H9 (cell line): ENCODE data around the gene EHD1. TPM values are rescaled to one million over a fixed set of nuclear protein-coding genes. Genes with fewer than 3 reads are reported as not detected.

Source experiments
- DNase-seq: peaks from one replicate; pipeline ENCODE4 v3.0.0-alpha.2; 2017
- H2AFZ ChIP-seq: one replicate; pipeline ENCODE4 v1.6.1; 2013; ENCODE audit warnings: mild to moderate bottlenecking, low read length, control low read depth, moderate library complexity
- H2AK5ac ChIP-seq: 2 replicates; pipeline ENCODE4 v1.6.1; 2013; ENCODE audit warnings: low read length, control low read depth, mixed read lengths; ENCODE audit not compliant: insufficient read length
- H2BK120ac ChIP-seq: one replicate; pipeline ENCODE4 v1.6.1; 2013; ENCODE audit warnings: low read depth, mild to moderate bottlenecking, low read length, control low read depth, inconsistent platforms; ENCODE audit not compliant: poor library complexity, severe bottlenecking
- H2BK12ac ChIP-seq: 2 replicates; pipeline ENCODE4 v1.6.1; 2013; ENCODE audit warnings: low read length, control low read depth, mixed read lengths, low read depth; ENCODE audit not compliant: insufficient read length
- H2BK15ac ChIP-seq: 2 replicates; pipeline ENCODE4 v1.6.1; 2013; ENCODE audit warnings: low read depth, low read length, control low read depth
- H2BK20ac ChIP-seq: one replicate; pipeline ENCODE4 v1.6.1; 2013; ENCODE audit warnings: low read depth, mild to moderate bottlenecking, low read length, control low read depth, inconsistent platforms; ENCODE audit not compliant: poor library complexity, severe bottlenecking
- H2BK5ac ChIP-seq: 2 replicates; pipeline ENCODE4 v1.6.1; 2013; ENCODE audit warnings: low read length, control low read depth, mixed read lengths; ENCODE audit not compliant: insufficient read length
- H3K14ac ChIP-seq: 2 replicates; pipeline ENCODE4 v1.6.1; 2013; ENCODE audit warnings: low read length, control low read depth; ENCODE audit not compliant: insufficient read depth
- H3K18ac ChIP-seq: 2 replicates; pipeline ENCODE4 v1.6.1; 2013; ENCODE audit warnings: low read depth, mild to moderate bottlenecking, mixed read lengths, low read length, control low read depth; ENCODE audit not compliant: insufficient read length
- H3K23ac ChIP-seq: 2 replicates; pipeline ENCODE4 v1.6.1; 2013; ENCODE audit warnings: low read length, control low read depth, mixed read lengths, low read depth; ENCODE audit not compliant: insufficient read length
- H3K23me2 ChIP-seq: 2 replicates; pipeline ENCODE4 v1.6.1; 2013; ENCODE audit warnings: low read depth, mild to moderate bottlenecking, mixed read lengths, low read length, control low read depth; ENCODE audit not compliant: insufficient read length, poor library complexity, severe bottlenecking
- H3K27ac ChIP-seq: 2 replicates; pipeline ENCODE4 v1.5.1; 2013; ENCODE audit warnings: low read length, control low read depth, mixed read lengths, low read depth; ENCODE audit not compliant: insufficient read length
- H3K27me3 ChIP-seq: 2 replicates; pipeline ENCODE4 v1.6.1; 2013; ENCODE audit warnings: low read length, control low read depth, inconsistent platforms; ENCODE audit not compliant: insufficient read depth
- H3K4ac ChIP-seq: 2 replicates; pipeline ENCODE4 v1.6.1; 2013; ENCODE audit warnings: low read depth, mild to moderate bottlenecking, control low read depth, inconsistent platforms, low read length, moderate library complexity
- H3K4me1 ChIP-seq: 2 replicates; pipeline ENCODE4 v1.6.1; 2013; ENCODE audit warnings: low read length, control low read depth, inconsistent platforms; ENCODE audit not compliant: insufficient read depth
- H3K4me2 ChIP-seq: 2 replicates; pipeline ENCODE4 v1.6.1; 2013; ENCODE audit warnings: low read length, control low read depth, mixed read lengths; ENCODE audit not compliant: insufficient read length, insufficient read depth
- H3K56ac ChIP-seq: 2 replicates; pipeline ENCODE4 v1.6.1; 2013; ENCODE audit warnings: low read depth, mild to moderate bottlenecking, mixed read lengths, low read length, control low read depth; ENCODE audit not compliant: insufficient read length
- H3K79me1 ChIP-seq: 2 replicates; pipeline ENCODE4 v1.6.1; 2013; ENCODE audit warnings: low read depth, mild to moderate bottlenecking, moderate library complexity, low read length, control low read depth, inconsistent platforms; ENCODE audit not compliant: insufficient read depth, poor library complexity, severe bottlenecking
- H3K79me2 ChIP-seq: 2 replicates; pipeline ENCODE4 v1.6.1; 2013; ENCODE audit warnings: low read length, control low read depth, inconsistent platforms; ENCODE audit not compliant: insufficient read depth
- H3K9ac ChIP-seq: 2 replicates; pipeline ENCODE4 v1.6.1; 2013; ENCODE audit warnings: low read length, control low read depth, mixed read lengths; ENCODE audit not compliant: insufficient read length; ENCODE audit errors: extremely low read depth
- H3K9me3 ChIP-seq: one replicate; pipeline ENCODE4 v1.6.1; 2013; ENCODE audit warnings: low read depth, low read length, inconsistent platforms; ENCODE audit not compliant: control insufficient read depth
- H3T11ph ChIP-seq: one replicate; pipeline ENCODE4 v1.6.1; 2013; ENCODE audit warnings: mild to moderate bottlenecking, low read length, control low read depth, inconsistent platforms
- H4K20me1 ChIP-seq: one replicate; pipeline ENCODE4 v1.6.1; 2013; ENCODE audit not compliant: control insufficient read depth, insufficient read length, insufficient read depth
- H4K5ac ChIP-seq: 2 replicates; pipeline ENCODE4 v1.6.1; 2013; ENCODE audit warnings: low read depth, mild to moderate bottlenecking, mixed read lengths, low read length, control low read depth; ENCODE audit not compliant: insufficient read length
- H4K8ac ChIP-seq: replicated peaks from 2 replicates; pipeline ENCODE4 v1.6.1; 2013; ENCODE audit warnings: low read length, control low read depth, mixed read lengths, low read depth; ENCODE audit not compliant: insufficient read length
- H4K91ac ChIP-seq: 2 replicates; pipeline ENCODE4 v1.6.1; 2013; ENCODE audit warnings: low read depth, mild to moderate bottlenecking, moderate library complexity, mixed read lengths, low read length, control low read depth; ENCODE audit not compliant: insufficient read length
- H3K27ac Mint-ChIP-seq, 3 experiments: 2 replicates in 2 of 3; 3 replicates in 1 of 3; pipeline ENCODE4 v1.8.0; 2020 to 2021; ENCODE audit warnings: mixed read lengths in 3 of 3, mild to moderate bottlenecking in 1 of 3, moderate library complexity in 1 of 3
- H3K27me3 Mint-ChIP-seq: 2 replicates; pipeline ENCODE4 v1.8.0; 2021; ENCODE audit warnings: low read depth, mild to moderate bottlenecking, moderate library complexity, mixed read lengths
- H3K36me3 Mint-ChIP-seq, 3 experiments: 2 replicates in 2 of 3; 3 replicates in 1 of 3; pipeline ENCODE4 v1.8.0; 2020 to 2021; ENCODE audit warnings: low read depth in 3 of 3, mixed read lengths in 3 of 3; ENCODE audit not compliant: insufficient read depth in 1 of 3
- H3K4me1 Mint-ChIP-seq, 2 experiments: 2 replicates each; pipeline ENCODE4 v1.8.0; 2020; ENCODE audit warnings: mixed read lengths in 2 of 2
- H3K4me3 Mint-ChIP-seq, 2 experiments: 2 replicates in 1 of 2; 3 replicates in 1 of 2; pipeline ENCODE4 v1.8.0; 2020 to 2021; ENCODE audit warnings: mild to moderate bottlenecking in 2 of 2, mixed read lengths in 2 of 2, moderate library complexity in 1 of 2
- H3K9me3 Mint-ChIP-seq, 2 experiments: 2 replicates in 1 of 2; 3 replicates in 1 of 2; pipeline ENCODE4 v1.8.0; 2020; ENCODE audit warnings: mild to moderate bottlenecking in 2 of 2, mixed read lengths in 2 of 2, moderate library complexity in 1 of 2
- WGBS: extraction: QIAGEN DNeasy Blood & Tissue Kit; methylation state at CpG from one replicate; pipeline ENCODE4 v1.1.7; 2013; ENCODE audit warnings: missing lambda C conversion rate, low lambda C conversion rate, mixed read lengths; ENCODE audit not compliant: insufficient read length; ENCODE audit errors: extremely low coverage; 5-methylcytosine and 5-hydroxymethylcytosine counted together
- total RNA-seq: library from RNA; stranded (reverse); gene quantifications from 2 replicates; pipeline ENCODE4 v1.2.1, GENCODE V29; 2021
- TF ChIP-seq, protein P1 (sequence below): fragments of 200-600 bp; sonication (generic); conservative IDR thresholded peaks from 3 replicates; pipeline ENCODE4 v1.8.0; 2021; ENCODE audit warnings: antibody characterized with exemption, mild to moderate bottlenecking

EHD1 gene
- total RNA-seq, 1 experiment from 2014 or later, result 31.0 TPM

GRCh38 chr11:64831411-64831891 is 47.0 kb downstream of the EHD1 start:
- Mint-ChIP-seq H3K4me1 (no peaks in the 10 kb centered on the region), H3K36me3 (peaks cover 0 to 45% (median 21%) of the 10 kb centered on the region in 3 experiments; a peak in 4 of 7 replicates), H3K4me3 (no peak overlapping the region), H3K9me3 (no peaks in the 10 kb centered on the region), H3K27me3 (no peaks in the 10 kb centered on the region), H3K27ac (no peak overlapping the region; a peak in 1 of 7 replicates)
- Histone ChIP-seq H3K9ac (no peak overlapping the region), H3K14ac (no peak overlapping the region), H3K56ac (no peak overlapping the region), H4K91ac (no peak overlapping the region), H2BK120ac (no peak overlapping the region), H3T11ph (no peak overlapping the region), H3K27ac (no peak overlapping the region), H3K4ac (no peak overlapping the region), H2AK5ac (no peak overlapping the region), H3K4me1 (no peaks in the 10 kb centered on the region), H3K23ac (no peak overlapping the region), H2BK12ac (no peak overlapping the region), H2BK20ac (no peak overlapping the region), H2BK5ac (no peak overlapping the region), H4K8ac (no peak overlapping the region), H3K23me2 (no peaks in the 10 kb centered on the region), H4K20me1 (no peaks in the 10 kb centered on the region), H3K4me2 (no peak overlapping the region), H3K18ac (no peak overlapping the region), H3K27me3 (no peaks in the 10 kb centered on the region), H3K9me3 (no peaks in the 10 kb centered on the region), H4K5ac (no peak overlapping the region), H2AFZ (no peak overlapping the region), H3K79me2 (no peaks in the 10 kb centered on the region), H2BK15ac (no peak overlapping the region), H3K79me1 (no peaks in the 10 kb centered on the region)
- no peak for DNase-seq
- WGBS, result no CpG with 5 or more reads among the region's 24 CpGs
- TF ChIP-seq, protein P1, sequence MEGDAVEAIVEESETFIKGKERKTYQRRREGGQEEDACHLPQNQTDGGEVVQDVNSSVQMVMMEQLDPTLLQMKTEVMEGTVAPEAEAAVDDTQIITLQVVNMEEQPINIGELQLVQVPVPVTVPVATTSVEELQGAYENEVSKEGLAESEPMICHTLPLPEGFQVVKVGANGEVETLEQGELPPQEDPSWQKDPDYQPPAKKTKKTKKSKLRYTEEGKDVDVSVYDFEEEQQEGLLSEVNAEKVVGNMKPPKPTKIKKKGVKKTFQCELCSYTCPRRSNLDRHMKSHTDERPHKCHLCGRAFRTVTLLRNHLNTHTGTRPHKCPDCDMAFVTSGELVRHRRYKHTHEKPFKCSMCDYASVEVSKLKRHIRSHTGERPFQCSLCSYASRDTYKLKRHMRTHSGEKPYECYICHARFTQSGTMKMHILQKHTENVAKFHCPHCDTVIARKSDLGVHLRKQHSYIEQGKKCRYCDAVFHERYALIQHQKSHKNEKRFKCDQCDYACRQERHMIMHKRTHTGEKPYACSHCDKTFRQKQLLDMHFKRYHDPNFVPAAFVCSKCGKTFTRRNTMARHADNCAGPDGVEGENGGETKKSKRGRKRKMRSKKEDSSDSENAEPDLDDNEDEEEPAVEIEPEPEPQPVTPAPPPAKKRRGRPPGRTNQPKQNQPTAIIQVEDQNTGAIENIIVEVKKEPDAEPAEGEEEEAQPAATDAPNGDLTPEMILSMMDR, result no peak
